Measurements from ENCODE around the gene GH2.
"Not testable (repeated sequence)": the region's sequence is repeated elsewhere in the genome, so short reads cannot be mapped to it uniquely, and the experiment has no call there.

GH2 gene

GRCh38 chr17:63880706-63881105 lies 1.0 kb downstream of the GH2 start:
- Histone ChIP-seq H2AFZ (ENCODE audit: low read length) (no peak overlapping the region), H3K9me3 (ENCODE audit: insufficient read depth, low read depth, low read length) (no peaks in the 10 kb centered on the region), H3K9me2 (replicated peaks; ENCODE audit: low read depth, low read length) (no peaks in the 10 kb centered on the region), H3K27me3 (ENCODE audit: insufficient read depth, low read length, poor library complexity, severe bottlenecking) (no peaks in the 10 kb centered on the region), H3F3A (ENCODE audit: low read depth) (no peaks in the 10 kb centered on the region), H3K4me3 (ENCODE audit: low read length, poor library complexity, severe bottlenecking) (no peak overlapping the region), H3K36me3 (ENCODE audit: insufficient read depth, low read length) (no peaks in the 10 kb centered on the region), H4K20me1 (ENCODE audit: insufficient read depth, low read length, poor library complexity, severe bottlenecking) (no peaks in the 10 kb centered on the region), H3K9ac (ENCODE audit: low read depth, low read length, poor library complexity, severe bottlenecking) (no peak overlapping the region), H3K4me1 (ENCODE audit: insufficient read depth, low read length, poor library complexity, severe bottlenecking) (no peaks in the 10 kb centered on the region), H3K4me2 (ENCODE audit: low read depth, low read length, poor library complexity, severe bottlenecking) (no peak overlapping the region), H3K79me2 (ENCODE audit: insufficient read depth, low read length) (no peaks in the 10 kb centered on the region)
- TF ChIP-seq CTCF (conservative IDR thresholded peaks at IDR 0.05; ENCODE audit: low read length) (no peak), EZH2phosphoT487 (IDR thresholded peaks at IDR 0.05; ENCODE audit: borderline replicate concordance) (no peak)

GRCh38 chr17:63878413-63878812 lies 3.3 kb downstream of the GH2 start:
- H3K4me1 ChIP-seq (ENCODE audit: insufficient read depth, low read length, poor library complexity, severe bottlenecking); H3K9ac ChIP-seq (ENCODE audit: low read depth, low read length, poor library complexity, severe bottlenecking); H4K20me1 ChIP-seq (ENCODE audit: insufficient read depth, low read length, poor library complexity, severe bottlenecking); H2AFZ ChIP-seq (ENCODE audit: low read length); H3K79me2 ChIP-seq (ENCODE audit: insufficient read depth, low read length); H3K36me3 ChIP-seq (ENCODE audit: insufficient read depth, low read length); H3K4me3 ChIP-seq (ENCODE audit: low read length, poor library complexity, severe bottlenecking); H3K9me3 ChIP-seq (ENCODE audit: insufficient read depth, low read depth, low read length); H3F3A ChIP-seq (ENCODE audit: low read depth); H3K27me3 ChIP-seq (ENCODE audit: insufficient read depth, low read length, poor library complexity, severe bottlenecking); H3K4me2 ChIP-seq (ENCODE audit: low read depth, low read length, poor library complexity, severe bottlenecking); H3K9me2 ChIP-seq (replicated peaks; ENCODE audit: low read depth, low read length): not testable (repeated sequence)

GRCh38 chr17:63874693-63875092 lies 7.1 kb downstream of the GH2 start:
- H3F3A ChIP-seq (ENCODE audit: low read depth); H3K4me2 ChIP-seq (ENCODE audit: low read depth, low read length, poor library complexity, severe bottlenecking); H3K9ac ChIP-seq (ENCODE audit: low read depth, low read length, poor library complexity, severe bottlenecking); H3K9me2 ChIP-seq (replicated peaks; ENCODE audit: low read depth, low read length); H4K20me1 ChIP-seq (ENCODE audit: insufficient read depth, low read length, poor library complexity, severe bottlenecking); H3K9me3 ChIP-seq (ENCODE audit: insufficient read depth, low read depth, low read length); H3K79me2 ChIP-seq (ENCODE audit: insufficient read depth, low read length); H3K4me3 ChIP-seq (ENCODE audit: low read length, poor library complexity, severe bottlenecking); H3K27me3 ChIP-seq (ENCODE audit: insufficient read depth, low read length, poor library complexity, severe bottlenecking); H2AFZ ChIP-seq (ENCODE audit: low read length); H3K4me1 ChIP-seq (ENCODE audit: insufficient read depth, low read length, poor library complexity, severe bottlenecking); H3K36me3 ChIP-seq (ENCODE audit: insufficient read depth, low read length): not testable (repeated sequence)

GRCh38 chr17:63874061-63874626 lies 7.6 kb downstream of the GH2 start:
- not testable (repeated sequence) for H3K27me3 ChIP-seq (ENCODE audit: insufficient read depth, low read length, poor library complexity, severe bottlenecking); H3F3A ChIP-seq (ENCODE audit: low read depth); H3K36me3 ChIP-seq (ENCODE audit: insufficient read depth, low read length)

GRCh38 chr17:63873577-63873976 lies 8.2 kb downstream of the GH2 start, which contains the start of gene CSH2:
CSH2 (minus strand) TSS chr17:63873677; CDS start chr17:63873614, 63 bp downstream.
- H4K20me1 ChIP-seq (ENCODE audit: insufficient read depth, low read length, poor library complexity, severe bottlenecking); H3K9ac ChIP-seq (ENCODE audit: low read depth, low read length, poor library complexity, severe bottlenecking): not testable (repeated sequence)

More at GRCh38 chr17:63874061-63874626, 7.6 kb downstream of the GH2 start:
- H3K9me2 ChIP-seq (replicated peaks; ENCODE audit: low read depth, low read length); H3K9me3 ChIP-seq (ENCODE audit: insufficient read depth, low read depth, low read length); H3K9ac ChIP-seq (ENCODE audit: low read depth, low read length, poor library complexity, severe bottlenecking); H2AFZ ChIP-seq (ENCODE audit: low read length); H3K4me1 ChIP-seq (ENCODE audit: insufficient read depth, low read length, poor library complexity, severe bottlenecking); H3K79me2 ChIP-seq (ENCODE audit: insufficient read depth, low read length); H4K20me1 ChIP-seq (ENCODE audit: insufficient read depth, low read length, poor library complexity, severe bottlenecking); H3K4me3 ChIP-seq (ENCODE audit: low read length, poor library complexity, severe bottlenecking); H3K4me2 ChIP-seq (ENCODE audit: low read depth, low read length, poor library complexity, severe bottlenecking): not testable (repeated sequence)

GRCh38 chr17:63871646-63872365 lies 9.9 kb downstream of the GH2 start:
- H4K20me1 ChIP-seq (ENCODE audit: insufficient read depth, low read length, poor library complexity, severe bottlenecking); H3K4me1 ChIP-seq (ENCODE audit: insufficient read depth, low read length, poor library complexity, severe bottlenecking); H3K36me3 ChIP-seq (ENCODE audit: insufficient read depth, low read length); H3K27me3 ChIP-seq (ENCODE audit: insufficient read depth, low read length, poor library complexity, severe bottlenecking); H3K79me2 ChIP-seq (ENCODE audit: insufficient read depth, low read length); H3K4me3 ChIP-seq (ENCODE audit: low read length, poor library complexity, severe bottlenecking); H3K9me3 ChIP-seq (ENCODE audit: insufficient read depth, low read depth, low read length); H3K9ac ChIP-seq (ENCODE audit: low read depth, low read length, poor library complexity, severe bottlenecking); H2AFZ ChIP-seq (ENCODE audit: low read length); H3K4me2 ChIP-seq (ENCODE audit: low read depth, low read length, poor library complexity, severe bottlenecking); H3K9me2 ChIP-seq (replicated peaks; ENCODE audit: low read depth, low read length); H3F3A ChIP-seq (ENCODE audit: low read depth): not testable (repeated sequence)

More at GRCh38 chr17:63873577-63873976, 8.2 kb downstream of the GH2 start, which contains the start of gene CSH2:
- not testable (repeated sequence) for H3K4me2 ChIP-seq (ENCODE audit: low read depth, low read length, poor library complexity, severe bottlenecking); H3K9me3 ChIP-seq (ENCODE audit: insufficient read depth, low read depth, low read length); H3K27me3 ChIP-seq (ENCODE audit: insufficient read depth, low read length, poor library complexity, severe bottlenecking); H3K4me3 ChIP-seq (ENCODE audit: low read length, poor library complexity, severe bottlenecking); H3K36me3 ChIP-seq (ENCODE audit: insufficient read depth, low read length); H2AFZ ChIP-seq (ENCODE audit: low read length); H3K79me2 ChIP-seq (ENCODE audit: insufficient read depth, low read length); H3F3A ChIP-seq (ENCODE audit: low read depth); H3K4me1 ChIP-seq (ENCODE audit: insufficient read depth, low read length, poor library complexity, severe bottlenecking); H3K9me2 ChIP-seq (replicated peaks; ENCODE audit: low read depth, low read length)
